NCI-H1105 treated with DMSO at 0.1 percent for 48 hours (cell line): ENCODE results near the gene SLC1A7.

Experiments
- DNase-seq: peaks from one replicate; lab custom pipeline; 2025; lab: John Stamatoyannopoulos, UW

SLC1A7 gene

GRCh38 chr1:53160924-53161378 is 18.5 kb upstream of the SLC1A7 start:
- DNase-seq, result no peak

GRCh38 chr1:53158900-53159299 is 16.5 kb upstream of the SLC1A7 start:
- no peak for DNase-seq

GRCh38 chr1:53156783-53157182 is 14.3 kb upstream of the SLC1A7 start:
- no peak for DNase-seq

- no peak for DNase-seq
Observed at GRCh38 chr1:53155945-53156344, 13.5 kb upstream of the SLC1A7 start.

- peak; percentile 16 for DNase-seq
Observed at GRCh38 chr1:53155534-53155933, 13.1 kb upstream of the SLC1A7 start.

- no peak for DNase-seq
Observed at GRCh38 chr1:53154859-53155438, 12.5 kb upstream of the SLC1A7 start.

GRCh38 chr1:53153752-53154151 is 11.3 kb upstream of the SLC1A7 start:
- DNase-seq, result no peak

- DNase-seq, result no peak
Observed at GRCh38 chr1:53148123-53148522, 5.7 kb upstream of the SLC1A7 start.

- DNase-seq, result no peak
Observed at GRCh38 chr1:53147174-53147573, 4.7 kb upstream of the SLC1A7 start.

GRCh38 chr1:53145942-53146708 is 3.7 kb upstream of the SLC1A7 start:
- no peak for DNase-seq

- DNase-seq, result no peak
Observed at GRCh38 chr1:53145619-53145941, 3.1 kb upstream of the SLC1A7 start.

GRCh38 chr1:53145051-53145600 is 2.7 kb upstream of the SLC1A7 start:
- DNase-seq, result no peak

GRCh38 chr1:53144201-53144600 is 1.8 kb upstream of the SLC1A7 start:
- no peak for DNase-seq

GRCh38 chr1:53143527-53143926 is 1.1 kb upstream of the SLC1A7 start:
- DNase-seq, result no peak

- no peak for DNase-seq
Observed at GRCh38 chr1:53141487-53142055, 867 bp downstream of the SLC1A7 start.

GRCh38 chr1:53140451-53140850 is 2.0 kb downstream of the SLC1A7 start:
- DNase-seq, result no peak

GRCh38 chr1:53139951-53140361 is 2.5 kb downstream of the SLC1A7 start:
- DNase-seq, result no peak

- DNase-seq, result no peak
Observed at GRCh38 chr1:53138991-53139884, 3.2 kb downstream of the SLC1A7 start.

- peak; percentile 2 for DNase-seq
Observed at GRCh38 chr1:53137729-53138128, 4.7 kb downstream of the SLC1A7 start.

- DNase-seq, result no peak
Observed at GRCh38 chr1:53135735-53136114, 6.7 kb downstream of the SLC1A7 start.

GRCh38 chr1:53134961-53135734 is 7.3 kb downstream of the SLC1A7 start:
- DNase-seq, result peak; percentile 59
